RWPE2 (cell line): ENCODE results near the gene ADGRB3.

Experiments used
- ATAC-seq: fragments of 200-7000 bp; cut with Tn5 transposase; 3 replicates; pipeline ENCODE4 v1.9.1; 2021; ENCODE audit warnings: low read depth
- DNase-seq: peaks from one replicate; pipeline ENCODE4 v3.0.0-alpha.2; 2020; ENCODE audit warnings: low spot score
- H3K27ac ChIP-seq: fragments of 450-650 bp; 2 replicates; pipeline ENCODE4 v1.5.1; 2017; ENCODE audit warnings: mild to moderate bottlenecking; ENCODE audit not compliant: poor library complexity, severe bottlenecking
- H3K27me3 ChIP-seq: fragments of 250-450 bp; sonication (Bioruptor Pico); 2 replicates; pipeline ENCODE4 v1.5.1; 2021; ENCODE audit warnings: mild to moderate bottlenecking, moderate library complexity; ENCODE audit not compliant: insufficient read depth, poor library complexity, severe bottlenecking
- H3K36me3 ChIP-seq: fragments of 250-450 bp; sonication (Bioruptor Pico); 2 replicates; pipeline ENCODE4 v1.5.1; 2020; ENCODE audit warnings: low read depth, mild to moderate bottlenecking, moderate library complexity
- H3K4me1 ChIP-seq: fragments of 250-450 bp; sonication (Bioruptor Pico); 2 replicates; pipeline ENCODE4 v1.5.1; 2021; ENCODE audit warnings: mild to moderate bottlenecking, moderate library complexity; ENCODE audit not compliant: insufficient read depth, poor library complexity, severe bottlenecking
- H3K4me3 ChIP-seq: fragments of 250-450 bp; sonication (Bioruptor Pico); 2 replicates; pipeline ENCODE4 v1.5.1; 2021; ENCODE audit warnings: mild to moderate bottlenecking, moderate library complexity; ENCODE audit not compliant: severe bottlenecking
- H3K9me3 ChIP-seq: fragments of 250-450 bp; sonication (Bioruptor Pico); 2 replicates; pipeline ENCODE4 v1.5.1; 2021; ENCODE audit warnings: mild to moderate bottlenecking, moderate library complexity; ENCODE audit not compliant: severe bottlenecking
- TF ChIP-seq, protein P1 (sequence below): fragments of 450-650 bp; IDR thresholded peaks from one replicate; pipeline ENCODE4 v1.5.1; 2017; ENCODE audit warnings: mild to moderate bottlenecking, moderate library complexity; ENCODE audit not compliant: poor library complexity, severe bottlenecking

Gene ADGRB3

DNA sequence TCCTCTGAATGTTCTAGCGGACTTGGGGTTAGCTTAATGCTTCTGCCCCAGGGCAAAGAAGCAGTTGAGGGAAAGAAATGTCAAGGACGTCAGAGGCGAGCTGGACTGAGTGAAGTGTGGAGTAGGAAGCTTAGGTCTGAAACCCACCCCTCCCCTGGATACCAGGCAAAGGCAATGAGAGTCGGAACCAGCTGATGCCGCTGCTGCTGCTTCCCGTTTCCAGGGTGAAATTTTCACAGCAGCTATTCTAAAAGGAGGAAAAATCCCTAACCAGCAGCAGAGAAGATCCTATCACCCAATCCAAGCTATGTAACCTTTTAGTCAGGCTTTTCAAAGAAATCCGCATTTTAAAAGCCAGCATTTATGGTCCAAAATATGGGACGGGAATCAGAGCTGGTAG lies 597.4 kb downstream of the ADGRB3 start:
- H3K4me3 ChIP-seq: no peak overlapping the region
- TF ChIP-seq, protein P1, sequence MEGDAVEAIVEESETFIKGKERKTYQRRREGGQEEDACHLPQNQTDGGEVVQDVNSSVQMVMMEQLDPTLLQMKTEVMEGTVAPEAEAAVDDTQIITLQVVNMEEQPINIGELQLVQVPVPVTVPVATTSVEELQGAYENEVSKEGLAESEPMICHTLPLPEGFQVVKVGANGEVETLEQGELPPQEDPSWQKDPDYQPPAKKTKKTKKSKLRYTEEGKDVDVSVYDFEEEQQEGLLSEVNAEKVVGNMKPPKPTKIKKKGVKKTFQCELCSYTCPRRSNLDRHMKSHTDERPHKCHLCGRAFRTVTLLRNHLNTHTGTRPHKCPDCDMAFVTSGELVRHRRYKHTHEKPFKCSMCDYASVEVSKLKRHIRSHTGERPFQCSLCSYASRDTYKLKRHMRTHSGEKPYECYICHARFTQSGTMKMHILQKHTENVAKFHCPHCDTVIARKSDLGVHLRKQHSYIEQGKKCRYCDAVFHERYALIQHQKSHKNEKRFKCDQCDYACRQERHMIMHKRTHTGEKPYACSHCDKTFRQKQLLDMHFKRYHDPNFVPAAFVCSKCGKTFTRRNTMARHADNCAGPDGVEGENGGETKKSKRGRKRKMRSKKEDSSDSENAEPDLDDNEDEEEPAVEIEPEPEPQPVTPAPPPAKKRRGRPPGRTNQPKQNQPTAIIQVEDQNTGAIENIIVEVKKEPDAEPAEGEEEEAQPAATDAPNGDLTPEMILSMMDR: no peak
- no peak overlapping the region for H3K27ac ChIP-seq
- DNase-seq (no peak), ATAC-seq (no peak)
- H3K4me1 ChIP-seq: no peaks in the 10 kb centered on the region
- no peaks in the 10 kb centered on the region for H3K9me3 ChIP-seq
- H3K36me3 ChIP-seq: no peaks in the 10 kb centered on the region
- H3K27me3 ChIP-seq: no peaks in the 10 kb centered on the region

DNA sequence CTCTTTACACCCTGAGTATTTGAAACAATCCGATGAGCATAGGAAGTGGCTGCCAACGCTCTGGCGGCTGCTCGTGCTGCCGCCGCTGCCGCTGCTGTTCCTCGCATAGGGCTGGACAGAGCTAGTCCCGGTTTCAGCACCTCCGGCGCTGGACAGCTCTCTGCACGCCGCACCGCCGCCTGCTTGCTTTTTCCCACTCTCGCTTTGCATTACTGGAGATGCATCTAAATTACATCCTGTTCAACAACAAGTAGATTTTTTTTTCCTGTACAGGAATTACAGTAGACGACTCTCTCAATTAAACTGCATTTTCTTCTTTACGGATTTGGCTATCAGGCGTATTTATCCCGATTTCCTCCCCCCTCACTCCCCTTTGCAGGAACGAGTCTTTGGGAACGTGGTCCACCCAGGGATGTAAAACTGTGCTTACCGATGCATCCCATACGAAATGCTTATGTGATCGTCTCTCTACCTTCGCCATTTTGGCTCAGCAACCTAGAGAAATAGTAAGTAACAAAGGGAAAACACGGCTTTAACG lies 597.9 kb downstream of the ADGRB3 start:
- Histone ChIP-seq H3K9me3 (no peaks in the 10 kb centered on the region), H3K36me3 (no peaks in the 10 kb centered on the region), H3K27me3 (no peaks in the 10 kb centered on the region), H3K27ac (no peak overlapping the region), H3K4me1 (no peaks in the 10 kb centered on the region), H3K4me3 (no peak overlapping the region)
- DNase-seq: peak; percentile 50
- ATAC-seq: peak; percentile 97
- TF ChIP-seq, protein P1: no peak

DNA sequence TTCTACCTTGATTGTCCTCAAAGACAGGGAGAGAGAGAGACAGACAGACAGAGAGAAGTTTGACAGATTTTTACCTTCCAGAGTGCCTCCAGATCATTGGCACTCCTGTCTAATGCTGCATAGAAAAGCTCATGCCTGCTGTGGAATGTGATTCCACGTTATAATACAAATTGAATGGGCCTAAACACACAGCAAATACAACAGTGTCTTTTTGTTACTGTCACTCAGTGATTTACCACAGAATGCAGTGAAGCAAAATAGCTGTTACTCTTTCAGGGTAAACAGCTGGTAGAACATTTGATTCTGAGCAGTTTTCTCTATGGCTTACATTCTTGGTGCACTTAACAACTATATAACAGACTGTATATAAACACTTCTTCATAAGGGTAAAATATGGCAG lies 603.0 kb downstream of the ADGRB3 start:
- no peaks in the 10 kb centered on the region for H3K9me3 ChIP-seq
- H3K27ac ChIP-seq: no peak overlapping the region
- TF ChIP-seq, protein P1: no peak
- DNase-seq (no peak), ATAC-seq (no peak)
- no peak overlapping the region for H3K4me3 ChIP-seq
- no peaks in the 10 kb centered on the region for H3K36me3 ChIP-seq
- no peaks in the 10 kb centered on the region for H3K4me1 ChIP-seq
- no peaks in the 10 kb centered on the region for H3K27me3 ChIP-seq

DNA sequence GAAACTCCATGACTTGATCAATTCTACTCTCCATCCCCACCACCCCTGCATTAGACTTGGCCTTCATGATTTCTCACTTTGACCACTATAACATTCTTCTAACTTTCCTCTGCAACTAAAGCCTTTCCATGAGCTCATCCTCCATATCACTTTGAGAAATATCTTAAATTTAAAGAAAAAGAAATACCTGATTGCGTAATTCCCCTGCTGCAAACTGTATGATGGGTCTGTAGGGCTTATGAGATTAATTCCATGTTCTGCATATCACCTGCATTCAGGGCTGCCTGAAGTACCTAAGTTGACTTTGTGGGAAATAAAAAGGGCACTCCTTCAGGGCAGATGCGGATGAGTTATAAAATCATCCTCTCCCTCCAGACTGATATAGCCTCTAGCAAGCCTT lies 611.9 kb downstream of the ADGRB3 start:
- DNase-seq (no peak), ATAC-seq (no peak)
- TF ChIP-seq, protein P1: no peak
- Histone ChIP-seq H3K36me3 (no peaks in the 10 kb centered on the region), H3K9me3 (no peaks in the 10 kb centered on the region), H3K4me3 (no peak overlapping the region), H3K4me1 (no peaks in the 10 kb centered on the region), H3K27ac (no peak overlapping the region), H3K27me3 (no peaks in the 10 kb centered on the region)

DNA sequence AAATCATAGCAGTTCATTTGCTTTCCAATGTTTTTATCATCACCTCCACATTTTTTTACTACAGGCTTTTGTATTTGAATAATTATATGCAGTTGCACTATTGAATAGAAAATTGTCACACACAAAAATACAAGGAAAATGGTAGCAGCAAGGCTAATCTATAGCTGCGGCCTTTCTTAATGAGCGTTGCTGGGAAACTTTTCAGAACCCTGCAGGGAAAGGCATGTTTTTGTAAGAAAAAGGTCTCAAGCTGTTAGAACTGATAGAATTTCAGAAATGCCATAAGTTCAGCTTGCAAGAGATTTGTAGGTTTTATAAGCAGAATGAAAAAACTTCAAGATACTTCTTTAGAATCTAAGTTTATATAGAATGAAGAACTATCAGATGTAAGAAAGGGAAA lies 625.9 kb downstream of the ADGRB3 start:
- Histone ChIP-seq H3K36me3 (no peaks in the 10 kb centered on the region), H3K4me3 (no peak overlapping the region), H3K27me3 (peaks cover 7% of the 10 kb centered on the region), H3K27ac (no peak overlapping the region), H3K9me3 (no peaks in the 10 kb centered on the region), H3K4me1 (no peaks in the 10 kb centered on the region)
- ATAC-seq: no peak
- TF ChIP-seq, protein P1: no peak
- DNase-seq: no peak
